Hepatic stellate cell (primary cell): ENCODE data around the gene FOS.
"Not testable (repeated sequence)": the region's sequence is repeated elsewhere in the genome, so short reads cannot be mapped to it uniquely, and the experiment has no call there.

Experiments
- DNase-seq: peaks from one replicate; pipeline ENCODE4 v3.0.0; 2011; ENCODE audit warnings: low spot score

Gene FOS

GRCh38 chr14:75277008-75277814 lies 1.4 kb upstream of the FOS start:
- peak; percentile 86 for DNase-seq

- no peak for DNase-seq
These were observed 710 bp upstream of the FOS start for GRCh38 chr14:75277815-75278421.

DNA sequence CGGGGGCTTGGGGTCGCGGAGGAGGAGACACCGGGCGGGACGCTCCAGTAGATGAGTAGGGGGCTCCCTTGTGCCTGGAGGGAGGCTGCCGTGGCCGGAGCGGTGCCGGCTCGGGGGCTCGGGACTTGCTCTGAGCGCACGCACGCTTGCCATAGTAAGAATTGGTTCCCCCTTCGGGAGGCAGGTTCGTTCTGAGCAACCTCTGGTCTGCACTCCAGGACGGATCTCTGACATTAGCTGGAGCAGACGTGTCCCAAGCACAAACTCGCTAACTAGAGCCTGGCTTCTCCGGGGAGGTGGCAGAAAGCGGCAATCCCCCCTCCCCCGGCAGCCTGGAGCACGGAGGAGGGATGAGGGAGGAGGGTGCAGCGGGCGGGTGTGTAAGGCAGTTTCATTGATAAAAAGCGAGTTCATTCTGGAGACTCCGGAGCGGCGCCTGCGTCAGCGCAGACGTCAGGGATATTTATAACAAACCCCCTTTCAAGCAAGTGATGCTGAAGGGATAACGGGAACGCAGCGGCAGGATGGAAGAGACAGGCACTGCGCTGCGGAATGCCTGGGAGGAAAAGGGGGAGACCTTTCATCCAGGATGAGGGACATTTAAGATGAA lies 630 bp downstream of the FOS start:
- no peak for DNase-seq

GRCh38 chr14:75279763-75280290 lies 1.2 kb downstream of the FOS start:
- no peak for DNase-seq

GRCh38 chr14:75280291-75280830 lies 1.7 kb downstream of the FOS start:
- no peak for DNase-seq

- DNase-seq: no peak
These were observed 2.4 kb downstream of the FOS start for GRCh38 chr14:75280831-75281653.

DNA sequence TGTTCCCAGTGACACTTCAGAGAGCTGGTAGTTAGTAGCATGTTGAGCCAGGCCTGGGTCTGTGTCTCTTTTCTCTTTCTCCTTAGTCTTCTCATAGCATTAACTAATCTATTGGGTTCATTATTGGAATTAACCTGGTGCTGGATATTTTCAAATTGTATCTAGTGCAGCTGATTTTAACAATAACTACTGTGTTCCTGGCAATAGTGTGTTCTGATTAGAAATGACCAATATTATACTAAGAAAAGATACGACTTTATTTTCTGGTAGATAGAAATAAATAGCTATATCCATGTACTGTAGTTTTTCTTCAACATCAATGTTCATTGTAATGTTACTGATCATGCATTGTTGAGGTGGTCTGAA lies 3.0 kb downstream of the FOS start:
- no peak for DNase-seq

DNA sequence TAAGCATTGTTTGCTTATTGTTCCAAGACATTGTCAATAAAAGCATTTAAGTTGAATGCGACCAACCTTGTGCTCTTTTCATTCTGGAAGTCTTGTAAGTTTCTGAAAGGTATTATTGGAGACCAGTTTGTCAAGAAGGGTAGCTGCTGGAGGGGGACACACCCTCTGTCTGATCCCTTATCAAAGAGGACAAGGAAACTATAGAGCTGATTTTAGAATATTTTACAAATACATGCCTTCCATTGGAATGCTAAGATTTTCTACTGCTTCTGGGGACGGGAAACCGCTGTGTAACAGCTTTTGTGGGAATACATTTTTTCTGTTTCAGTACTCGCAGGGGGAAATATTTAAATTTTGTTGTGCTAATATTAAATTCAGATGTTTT lies 3.5 kb downstream of the FOS start:
- no peak for DNase-seq

DNA sequence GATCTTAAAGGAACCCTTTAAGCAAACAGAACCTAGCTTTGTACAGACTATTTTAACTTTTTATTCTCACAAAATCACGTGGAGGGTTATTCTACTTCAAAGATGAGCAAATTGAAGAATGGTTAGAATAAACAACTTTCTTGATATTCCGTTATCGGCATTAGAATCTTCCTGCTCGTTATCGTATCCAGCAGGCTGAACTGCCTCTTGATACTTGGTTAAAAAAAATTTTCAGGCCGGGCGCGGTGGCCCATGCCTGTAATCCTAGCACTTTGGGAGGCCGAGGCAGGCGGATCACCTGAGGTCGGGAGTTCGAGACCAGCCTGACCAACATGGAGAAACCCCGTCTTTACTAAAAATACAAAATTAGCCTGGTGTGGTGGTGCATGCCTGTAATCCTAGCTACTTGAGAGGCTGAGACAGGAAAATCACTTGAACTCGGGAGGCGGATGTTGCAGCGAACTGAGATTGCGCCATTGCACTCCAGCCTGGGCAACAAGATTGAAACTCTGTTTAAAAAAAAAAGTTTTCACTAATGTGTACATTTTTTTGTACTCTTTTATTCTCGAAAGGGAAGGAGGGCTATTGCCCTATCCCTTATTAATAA lies 4.0 kb downstream of the FOS start:
- not testable (repeated sequence) for DNase-seq

DNA sequence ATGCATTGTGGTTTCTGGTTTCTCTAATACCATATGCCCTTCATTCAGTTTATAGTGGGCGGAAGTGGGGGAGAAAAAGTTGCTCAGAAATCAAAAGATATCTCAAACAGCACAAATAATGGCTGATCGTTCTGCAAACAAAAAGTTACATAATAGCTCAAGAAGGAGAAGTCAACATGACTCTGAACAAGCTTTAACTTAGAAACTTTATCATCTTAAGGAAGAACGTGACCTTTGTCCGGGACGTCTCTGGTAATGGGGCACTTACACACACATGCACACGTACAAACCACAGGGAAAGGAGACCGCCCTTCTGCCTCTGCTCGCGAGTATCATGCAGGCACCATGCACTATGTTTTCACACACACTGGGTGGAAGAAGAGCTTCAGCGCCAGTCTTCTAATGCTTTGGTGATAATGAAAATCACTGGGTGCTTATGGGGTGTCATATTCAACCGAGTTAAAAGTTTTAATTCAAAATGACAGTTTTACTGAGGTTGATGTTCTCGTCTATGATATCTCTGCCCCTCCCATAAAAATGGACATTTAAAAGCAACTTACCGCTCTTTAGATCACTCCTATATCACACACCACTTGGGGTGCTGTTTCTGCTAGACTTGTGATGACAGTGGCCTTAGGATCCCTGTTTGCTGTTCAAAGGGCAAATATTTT lies 4.7 kb downstream of the FOS start:
- DNase-seq: no peak

GRCh38 chr14:75283833-75284563 lies 5.4 kb downstream of the FOS start:
- DNase-seq: no peak

GRCh38 chr14:75285331-75285730 lies 6.7 kb downstream of the FOS start:
- no peak for DNase-seq

DNA sequence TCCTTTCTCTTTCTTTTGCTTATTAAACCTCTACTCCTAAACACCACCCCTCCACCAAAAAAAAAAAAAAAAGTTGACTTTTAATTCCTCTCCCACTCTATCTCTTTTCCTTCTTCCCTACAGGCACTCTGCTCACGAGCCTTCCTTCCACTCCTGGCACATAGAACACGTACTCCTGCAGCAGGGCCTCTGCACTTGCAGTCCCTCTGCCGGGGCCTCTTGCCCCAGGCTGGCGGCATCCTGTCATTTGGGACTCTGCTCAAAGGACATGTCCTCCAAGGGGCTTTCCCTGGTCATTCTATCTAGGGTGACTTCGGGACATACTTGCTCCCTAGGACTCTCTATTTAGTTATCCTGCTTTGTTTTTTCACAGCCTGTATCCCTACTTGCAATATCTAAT lies 7.7 kb downstream of the FOS start:
- no peak for DNase-seq

GRCh38 chr14:75289840-75290388 lies 11.3 kb downstream of the FOS start:
- DNase-seq: no peak

DNA sequence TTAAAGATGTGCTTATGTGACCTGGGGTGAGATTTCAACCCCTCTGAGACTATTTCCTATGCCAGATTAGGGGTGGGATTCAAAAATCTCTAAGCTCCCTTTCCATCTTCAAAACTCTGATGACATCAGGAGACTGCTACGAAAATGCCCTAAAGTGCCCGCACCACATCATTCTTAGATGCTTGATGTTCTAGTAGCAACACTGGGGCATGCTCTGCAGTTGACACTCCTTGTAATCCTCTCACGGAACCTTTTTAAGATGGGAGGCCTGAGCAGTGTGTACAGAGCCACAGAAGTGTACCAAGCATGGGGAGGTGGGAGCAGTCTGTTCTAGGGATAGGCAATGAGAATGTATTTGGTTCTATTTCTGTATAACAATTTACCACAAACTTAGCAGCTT lies 12.2 kb downstream of the FOS start:
- DNase-seq: no peak

GRCh38 chr14:75291331-75291730 lies 12.7 kb downstream of the FOS start:
- no peak for DNase-seq

- DNase-seq: no peak
These were observed 13.5 kb downstream of the FOS start for GRCh38 chr14:75292101-75292563.

DNA sequence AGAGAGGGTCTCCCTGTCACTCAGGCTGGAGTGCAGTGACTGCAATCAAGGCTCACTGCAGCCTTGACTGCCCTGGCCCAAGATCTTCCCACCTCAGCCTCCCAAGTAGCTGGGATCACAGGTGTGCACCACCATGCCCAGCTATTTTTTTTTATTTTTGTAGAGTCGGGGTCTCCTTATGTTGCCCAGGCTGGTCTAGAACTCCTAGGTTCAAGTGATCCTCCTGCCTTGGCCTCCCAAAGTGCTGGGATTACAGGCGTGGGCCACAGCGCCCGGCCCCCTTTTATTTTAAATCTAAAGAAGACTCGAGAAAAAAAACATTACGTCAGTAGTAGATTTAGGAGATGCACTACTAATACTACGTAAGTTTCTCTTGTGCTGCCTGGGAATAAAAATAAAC lies 14.3 kb downstream of the FOS start:
- no peak for DNase-seq

- peak; percentile 96 for DNase-seq
These were observed 15.5 kb downstream of the FOS start for GRCh38 chr14:75293920-75294648.
